HepG2 (cell line): ENCODE measurements around the gene MPV17L2. TPM values are rescaled to one million over a fixed set of nuclear protein-coding genes. Genes with fewer than 3 reads are reported as not detected.

Experiments used
- BHLHE40 ChIP-seq: IDR thresholded peaks from 2 replicates; pipeline ENCODE4 v1.6.1; 2011; ENCODE audit warnings: low read length, improper control_type of control experiment
- BRD4 ChIP-seq: sonication (generic); formaldehyde crosslinking; IDR thresholded peaks from 2 replicates; pipeline ENCODE4 v1.4.0; 2020; ENCODE audit warnings: missing genetic modification reagents
- CEBPG ChIP-seq: IDR thresholded peaks from 2 replicates; pipeline ENCODE4 v1.6.1; 2016
- DNMT3B ChIP-seq: conservative IDR thresholded peaks from 2 replicates; pipeline ENCODE4 v1.6.1; 2016; ENCODE audit warnings: missing biosample characterization, control low read depth
- FIP1L1 ChIP-seq: fragments of 200-400 bp; formaldehyde crosslinking; IDR thresholded peaks from 2 replicates; pipeline ENCODE4 v1.6.1; 2018; ENCODE audit warnings: low read depth, mild to moderate bottlenecking, low read length, moderate library complexity, borderline replicate concordance; ENCODE audit not compliant: insufficient read depth
- FOXC1 ChIP-seq: sonication (generic); formaldehyde crosslinking; IDR thresholded peaks from 2 replicates; pipeline ENCODE4 v1.8.0; 2022; ENCODE audit warnings: mild to moderate bottlenecking, missing genetic modification reagents, borderline replicate concordance
- GATAD2A ChIP-seq: IDR thresholded peaks from 2 replicates; pipeline ENCODE4 v1.6.1; 2016
- HIVEP1 ChIP-seq: sonication (generic); formaldehyde crosslinking; IDR thresholded peaks from 2 replicates; pipeline ENCODE4 v1.4.0; 2020; ENCODE audit warnings: mild to moderate bottlenecking, missing genetic modification reagents
- HOXA3 ChIP-seq: sonication (generic); formaldehyde crosslinking; IDR thresholded peaks from 2 replicates; pipeline ENCODE4 v1.5.0; 2020; ENCODE audit warnings: missing genetic modification reagents
- MED1 ChIP-seq: sonication (generic); formaldehyde crosslinking; IDR thresholded peaks from 2 replicates; pipeline ENCODE4 v1.4.0; 2020; ENCODE audit warnings: missing genetic modification reagents
- MTERF4 ChIP-seq: sonication (generic); formaldehyde crosslinking; IDR thresholded peaks from 2 replicates; pipeline ENCODE4 v1.8.0; 2023; ENCODE audit warnings: mild to moderate bottlenecking, missing genetic modification reagents
- NFKB2 ChIP-seq: sonication (generic); formaldehyde crosslinking; IDR thresholded peaks from 2 replicates; pipeline ENCODE4 v1.4.0; 2020; ENCODE audit warnings: missing genetic modification reagents, borderline replicate concordance
- NR2C2 ChIP-seq: sonication (generic); formaldehyde crosslinking; IDR thresholded peaks from 2 replicates; pipeline ENCODE4 v1.4.0; 2020; ENCODE audit warnings: missing genetic modification reagents, mild to moderate bottlenecking, moderate library complexity, borderline replicate concordance
- SALL1 ChIP-seq: sonication (generic); formaldehyde crosslinking; IDR thresholded peaks from 2 replicates; pipeline ENCODE4 v1.8.0; 2022; ENCODE audit warnings: mild to moderate bottlenecking, missing genetic modification reagents
- SOX13 ChIP-seq, 3 experiments: fragments of 450-650 bp in 1 of 3; sonication (generic) in 1 of 3; formaldehyde crosslinking in 1 of 3; IDR thresholded peaks in 2 of 3; conservative IDR thresholded peaks in 1 of 3; 2 replicates each; pipeline versions ENCODE4 v1.5.0 to v1.6.1; 2016 to 2020; ENCODE audit warnings: antibody characterized with exemption in 1 of 3, mild to moderate bottlenecking in 1 of 3, missing compliant biosample characterization in 1 of 3, missing genetic modification reagents in 1 of 3, moderate library complexity in 1 of 3
- SOX6 ChIP-seq, 2 experiments: fragments of 450-650 bp in 1 of 2; sonication (generic) in 1 of 2; formaldehyde crosslinking in 1 of 2; IDR thresholded peaks; 2 replicates each; pipeline versions ENCODE4 v1.4.0 to v1.6.1; 2017 to 2020; ENCODE audit warnings: antibody characterized with exemption in 1 of 2, mild to moderate bottlenecking in 1 of 2, missing genetic modification reagents in 1 of 2
- STAT5B ChIP-seq: sonication (generic); formaldehyde crosslinking; IDR thresholded peaks from 2 replicates; pipeline ENCODE4 v1.4.0; 2020; ENCODE audit warnings: missing genetic modification reagents
- THRA ChIP-seq: sonication (generic); formaldehyde crosslinking; IDR thresholded peaks from 2 replicates; pipeline ENCODE4 v1.4.0; 2020; ENCODE audit warnings: missing genetic modification reagents, borderline replicate concordance
- ZHX1 ChIP-seq: sonication (generic); formaldehyde crosslinking; IDR thresholded peaks from 2 replicates; pipeline ENCODE4 v1.8.1; 2022; ENCODE audit warnings: low read depth, mild to moderate bottlenecking, missing genetic modification reagents
- ZNF800 ChIP-seq: sonication (generic); formaldehyde crosslinking; IDR thresholded peaks from 2 replicates; pipeline ENCODE4 v1.4.0; 2020; ENCODE audit warnings: missing genetic modification reagents
- polyA plus RNA-seq, 8 experiments: library from polyadenylated mRNA; depleted of rRNA in 3 of 8; stranded (reverse) in 7 of 8; unstranded in 1 of 8; fragments of >200 nt; fragmentation: Illumina TruSeq in 4 of 8; extraction: Trizol in 4 of 8; gene quantifications; 2 replicates each; pipeline versions ENCODE4 v1.2.1 to v1.2.3, GENCODE V29; 2011 to 2016; ENCODE audit warnings: low read depth in 4 of 8, missing spikeins in 1 of 8, mixed read lengths in 1 of 8; ENCODE audit not compliant: insufficient read depth in 1 of 8
- total RNA-seq, 5 experiments: library from RNA; depleted of rRNA; stranded (reverse); fragments of >200 nt; fragmentation: Illumina TruSeq; extraction: Trizol; gene quantifications; 2 replicates each; pipeline ENCODE4 v1.2.3, GENCODE V29; 2016; ENCODE audit warnings: low read depth in 1 of 5

Gene MPV17L2
- total and polyA plus RNA-seq, 2 of the 13 experiments (the other 11 are each of a cell fraction or from before 2014, with no cell fraction given): 13.6 to 16.7 TPM

GRCh38 chr19:18230941-18231734, 38.1 kb downstream of the MPV17L2 start (continued):
- TF ChIP-seq MTERF4 (CRISPR knock-in tag) (no peak), ZNF800 (CRISPR knock-in tag) (no peak), HOXA3 (0 out of 2 replicates have a peak, but pooled peaks have one; percentile 11), ZHX1 (CRISPR knock-in tag) (peak; percentile 54; the same call in 1 of the 2 replicates), NFKB2 (0 out of 2 replicates have a peak, but pooled peaks have one; percentile 34), GATAD2A (0 out of 2 replicates have a peak, but pooled peaks have one; percentile 30), SOX13 (IDR thresholded peaks at IDR 0.05) (no peak), SOX13 (CRISPR knock-in tag; conservative IDR thresholded peaks at IDR 0.05 in 1 of 2, IDR thresholded peaks at IDR 0.05 in 1 of 2) (0 out of 4 replicates have a peak, but pooled peaks of 1 of the 2 experiments have one; percentile 15), SOX6 (IDR thresholded peaks at IDR 0.05) (no peak), SOX6 (CRISPR knock-in tag; IDR thresholded peaks at IDR 0.05) (0 out of 2 replicates have a peak, but pooled peaks have one; percentile 19), HIVEP1 (CRISPR knock-in tag) (peak; percentile 73), MED1 (CRISPR knock-in tag) (0 out of 2 replicates have a peak, but pooled peaks have one; percentile 24), STAT5B (no peak), BHLHE40 (0 out of 2 replicates have a peak, but pooled peaks have one; percentile 17), NR2C2 (CRISPR knock-in tag) (peak; percentile 67; the same call in 1 of the 2 replicates), FOXC1 (CRISPR knock-in tag) (no peak), DNMT3B (CRISPR knock-in tag) (no peak), BRD4 (no peak), THRA (CRISPR knock-in tag) (peak; percentile 77; the same call in 1 of the 2 replicates), CEBPG (CRISPR knock-in tag) (peak; percentile 53), SALL1 (CRISPR knock-in tag) (peak; percentile 41), FIP1L1 (no peak)
